ENCODE measurements around the gene CDC42BPA. TPM values are rescaled to one million over a fixed set of nuclear protein-coding genes. Genes with fewer than 3 reads are reported as not detected.

Gene CDC42BPA
- total and polyA plus RNA-seq, 2 experiments from 2014 or later, result 28.6 to 39.1 TPM

- WGBS, 2 experiments (ENCODE audit: low coverage in 1 of 2, low lambda C conversion rate in 2 of 2, missing lambda C conversion rate in 2 of 2), result 82 to 86% methylated on average over 8 of the region's 8 CpGs
- Histone ChIP-seq H3K27me3 (replicated peaks; ENCODE audit: insufficient read depth) (no peaks in the 10 kb centered on the region), H3K4me2 (ENCODE audit: unreplicated experiment) (no peak overlapping the region), H3K4me3 (no peak overlapping the region), H3F3A (ENCODE audit: insufficient read depth) (no peaks in the 10 kb centered on the region), H3K9me2 (ENCODE audit: insufficient read depth) (no peaks in the 10 kb centered on the region), H2AFZ (no peak overlapping the region), H3K27ac (no peak overlapping the region), H3K4me1 (ENCODE audit: insufficient read depth) (no peaks in the 10 kb centered on the region), H3K79me2 (ENCODE audit: insufficient read depth) (no peaks in the 10 kb centered on the region), H4K20me1 (ENCODE audit: insufficient read depth) (no peaks in the 10 kb centered on the region), H3K9ac (no peak overlapping the region), H3K36me3 (ENCODE audit: low read depth) (no peaks in the 10 kb centered on the region), H3K9me3 (ENCODE audit: low read depth) (no peaks in the 10 kb centered on the region)
- no peak for DNase-seq
- no peak for TF ChIP-seq EZH2phosphoT487 (IDR thresholded peaks at IDR 0.05; ENCODE audit: insufficient read depth, low read depth)
- no peak for TF ChIP-seq EZH2 (IDR thresholded peaks at IDR 0.05; ENCODE audit: insufficient read depth, poor library complexity, severe bottlenecking)
- in situ Hi-C loops (cut with MboI), result no loop called here
Measured at GRCh38 chr1:227330279-227331076, 12.2 kb upstream of the CDC42BPA start.

- no peaks in the 10 kb centered on the region for H3K9me3 ChIP-seq (ENCODE audit: low read depth)
- no peak for DNase-seq
- no peak overlapping the region for H3K27ac ChIP-seq
- no peaks in the 10 kb centered on the region for H3F3A ChIP-seq (ENCODE audit: insufficient read depth)
- 66 to 68% methylated on average over 6 of the region's 6 CpGs for WGBS, 2 experiments (ENCODE audit: low coverage in 1 of 2, low lambda C conversion rate in 2 of 2, missing lambda C conversion rate in 2 of 2)
- no peak overlapping the region for H3K9ac ChIP-seq
- no peak for TF ChIP-seq EZH2phosphoT487 (IDR thresholded peaks at IDR 0.05; ENCODE audit: insufficient read depth, low read depth)
- TF ChIP-seq EZH2 (IDR thresholded peaks at IDR 0.05; ENCODE audit: insufficient read depth, poor library complexity, severe bottlenecking), result no peak
- no peak overlapping the region for H3K4me2 ChIP-seq (ENCODE audit: unreplicated experiment)
- no peaks in the 10 kb centered on the region for H3K27me3 ChIP-seq (replicated peaks; ENCODE audit: insufficient read depth)
- no peaks in the 10 kb centered on the region for H3K79me2 ChIP-seq (ENCODE audit: insufficient read depth)
- H3K4me3 ChIP-seq, result no peak overlapping the region
- H3K9me2 ChIP-seq (ENCODE audit: insufficient read depth), result no peaks in the 10 kb centered on the region
- H3K36me3 ChIP-seq (ENCODE audit: low read depth), result no peaks in the 10 kb centered on the region
- H3K4me1 ChIP-seq (ENCODE audit: insufficient read depth), result no peaks in the 10 kb centered on the region
- H4K20me1 ChIP-seq (ENCODE audit: insufficient read depth), result no peaks in the 10 kb centered on the region
- H2AFZ ChIP-seq, result no peak overlapping the region
- in situ Hi-C loops (cut with MboI), result no loop called here
Measured at GRCh38 chr1:227328405-227329019, 10.2 kb upstream of the CDC42BPA start.

GRCh38 chr1:227325156-227325555, 6.9 kb upstream of the CDC42BPA start:
- Histone ChIP-seq H3K36me3 (ENCODE audit: low read depth) (no peaks in the 10 kb centered on the region), H3K9me3 (ENCODE audit: low read depth) (no peaks in the 10 kb centered on the region), H4K20me1 (ENCODE audit: insufficient read depth) (no peaks in the 10 kb centered on the region), H3K4me3 (no peak overlapping the region), H3K79me2 (ENCODE audit: insufficient read depth) (no peaks in the 10 kb centered on the region), H3F3A (ENCODE audit: insufficient read depth) (0 out of 2 replicates have a peak, but pooled peaks cover 1% of the 10 kb centered on the region), H3K9me2 (ENCODE audit: insufficient read depth) (no peaks in the 10 kb centered on the region), H2AFZ (no peak overlapping the region), H3K27ac (no peak overlapping the region), H3K4me1 (ENCODE audit: insufficient read depth) (no peaks in the 10 kb centered on the region), H3K4me2 (ENCODE audit: unreplicated experiment) (no peak overlapping the region), H3K27me3 (replicated peaks; ENCODE audit: insufficient read depth) (no peaks in the 10 kb centered on the region), H3K9ac (no peak overlapping the region)
- TF ChIP-seq EZH2 (IDR thresholded peaks at IDR 0.05; ENCODE audit: insufficient read depth, poor library complexity, severe bottlenecking), result no peak
- no peak for TF ChIP-seq EZH2phosphoT487 (IDR thresholded peaks at IDR 0.05; ENCODE audit: insufficient read depth, low read depth)
- in situ Hi-C loops (cut with MboI), result no loop called here
- DNase-seq, result no peak
- WGBS, 2 experiments (ENCODE audit: low coverage in 1 of 2, low lambda C conversion rate in 2 of 2, missing lambda C conversion rate in 2 of 2), result 68 to 73% methylated on average over 3 of the region's 3 CpGs

GRCh38 chr1:227323967-227324268, 5.6 kb upstream of the CDC42BPA start:
- 0 out of 2 replicates have a peak, but pooled peaks cover 7% of the 10 kb centered on the region for H3F3A ChIP-seq (ENCODE audit: insufficient read depth)
- no peaks in the 10 kb centered on the region for H4K20me1 ChIP-seq (ENCODE audit: insufficient read depth)
- no peak overlapping the region for H3K27ac ChIP-seq
- no peak overlapping the region for H3K4me2 ChIP-seq (ENCODE audit: unreplicated experiment)
- no peaks in the 10 kb centered on the region for H3K27me3 ChIP-seq (replicated peaks; ENCODE audit: insufficient read depth)
- no peaks in the 10 kb centered on the region for H3K9me3 ChIP-seq (ENCODE audit: low read depth)
- H3K4me1 ChIP-seq (ENCODE audit: insufficient read depth), result no peaks in the 10 kb centered on the region
- no peak for DNase-seq
- in situ Hi-C loops (cut with MboI), result no loop called here
- no peak for TF ChIP-seq EZH2 (IDR thresholded peaks at IDR 0.05; ENCODE audit: insufficient read depth, poor library complexity, severe bottlenecking)
- TF ChIP-seq EZH2phosphoT487 (IDR thresholded peaks at IDR 0.05; ENCODE audit: insufficient read depth, low read depth), result no peak
- H3K9me2 ChIP-seq (ENCODE audit: insufficient read depth), result no peaks in the 10 kb centered on the region
- H3K4me3 ChIP-seq, result no peak overlapping the region
- H3K79me2 ChIP-seq (ENCODE audit: insufficient read depth), result no peaks in the 10 kb centered on the region
- H2AFZ ChIP-seq, result no peak overlapping the region
- no peaks in the 10 kb centered on the region for H3K36me3 ChIP-seq (ENCODE audit: low read depth)
- no peak overlapping the region for H3K9ac ChIP-seq

Data from GM23248 (cell line).